HUES48 (cell line): ENCODE results near the gene PRR35.
A peak's percentile ranks its signal among the peaks of the same experiment; 100 is the strongest.

Experiments used
- H3K27ac ChIP-seq: one replicate; pipeline ENCODE4 v1.7.0; 2013; ENCODE audit warnings: low read depth, low read length, inconsistent platforms
- H3K27me3 ChIP-seq: 2 replicates; pipeline ENCODE4 v1.6.1; 2013; ENCODE audit warnings: mild to moderate bottlenecking, low read length; ENCODE audit not compliant: control insufficient read depth, insufficient read depth
- H3K36me3 ChIP-seq: 2 replicates; pipeline ENCODE4 v1.6.1; 2013; ENCODE audit warnings: low read length; ENCODE audit not compliant: control insufficient read depth, insufficient read depth
- H3K4me1 ChIP-seq: 2 replicates; pipeline ENCODE4 v1.6.1; 2013; ENCODE audit warnings: mild to moderate bottlenecking, low read length; ENCODE audit not compliant: control insufficient read depth, insufficient read depth
- H3K4me3 ChIP-seq: 2 replicates; pipeline ENCODE4 v1.5.1; 2013; ENCODE audit warnings: mild to moderate bottlenecking, low read depth, low read length
- H3K9ac ChIP-seq: 2 replicates; pipeline ENCODE4 v1.6.1; 2013; ENCODE audit warnings: mild to moderate bottlenecking, low read depth, low read length, moderate library complexity
- H3K9me3 ChIP-seq: 2 replicates; pipeline ENCODE4 v1.6.1; 2013; ENCODE audit warnings: low read length; ENCODE audit not compliant: control insufficient read depth, insufficient read depth

PRR35 gene

GRCh38 chr16:559411-560203 lies 587 bp upstream of the PRR35 start:
- Histone ChIP-seq H3K27ac (no peak overlapping the region), H3K27me3 (peaks cover 42% of the 10 kb centered on the region), H3K36me3 (no peaks in the 10 kb centered on the region), H3K4me3 (peak overlapping the region; percentile 45; the same call in 1 of the 2 replicates), H3K9me3 (no peaks in the 10 kb centered on the region), H3K9ac (no peak overlapping the region), H3K4me1 (no peaks in the 10 kb centered on the region)

GRCh38 chr16:560701-561412 lies 663 bp downstream of the PRR35 start:
- Histone ChIP-seq H3K27me3 (peaks cover 42% of the 10 kb centered on the region), H3K36me3 (no peaks in the 10 kb centered on the region), H3K4me3 (no peak overlapping the region; the same call in 1 of the 2 replicates), H3K27ac (no peak overlapping the region), H3K9ac (no peak overlapping the region), H3K4me1 (no peaks in the 10 kb centered on the region), H3K9me3 (no peaks in the 10 kb centered on the region)

- Histone ChIP-seq H3K9ac (no peak overlapping the region), H3K27ac (no peak overlapping the region), H3K36me3 (no peaks in the 10 kb centered on the region), H3K4me3 (no peak overlapping the region), H3K9me3 (no peaks in the 10 kb centered on the region), H3K4me1 (peaks cover 3% of the 10 kb centered on the region; the same call in 1 of the 2 replicates), H3K27me3 (peaks cover 42% of the 10 kb centered on the region)
Observed at GRCh38 chr16:561413-561794, 1.2 kb downstream of the PRR35 start.

- Histone ChIP-seq H3K9me3 (no peaks in the 10 kb centered on the region), H3K27ac (no peak overlapping the region), H3K36me3 (no peaks in the 10 kb centered on the region), H3K4me3 (no peak overlapping the region), H3K4me1 (peaks cover 6% of the 10 kb centered on the region; the same call in 1 of the 2 replicates), H3K9ac (no peak overlapping the region), H3K27me3 (peaks cover 42% of the 10 kb centered on the region)
Observed at GRCh38 chr16:561957-562938, 2.1 kb downstream of the PRR35 start.

- Histone ChIP-seq H3K4me3 (no peak overlapping the region), H3K9ac (no peak overlapping the region), H3K4me1 (peaks cover 6% of the 10 kb centered on the region; the same call in 1 of the 2 replicates), H3K36me3 (no peaks in the 10 kb centered on the region), H3K27me3 (peaks cover 42% of the 10 kb centered on the region), H3K9me3 (no peaks in the 10 kb centered on the region), H3K27ac (no peak overlapping the region)
Observed at GRCh38 chr16:563072-563644, 3.0 kb downstream of the PRR35 start.

- peaks cover 26% of the 10 kb centered on the region for H3K27me3 ChIP-seq
- H3K27ac ChIP-seq = no peak overlapping the region
- no peak overlapping the region for H3K9ac ChIP-seq
- peaks cover 11% of the 10 kb centered on the region for H3K4me1 ChIP-seq
- no peaks in the 10 kb centered on the region for H3K9me3 ChIP-seq
- H3K36me3 ChIP-seq = no peaks in the 10 kb centered on the region
- H3K4me3 ChIP-seq = no peak overlapping the region
Observed at GRCh38 chr16:564690-565418, 4.7 kb downstream of the PRR35 start.

GRCh38 chr16:565419-566330 lies 5.5 kb downstream of the PRR35 start:
- no peak overlapping the region for H3K4me3 ChIP-seq
- no peak overlapping the region for H3K27ac ChIP-seq
- no peaks in the 10 kb centered on the region for H3K9me3 ChIP-seq
- peaks cover 11% of the 10 kb centered on the region for H3K4me1 ChIP-seq
- H3K9ac ChIP-seq = no peak overlapping the region
- no peaks in the 10 kb centered on the region for H3K36me3 ChIP-seq
- H3K27me3 ChIP-seq = peaks cover 20% of the 10 kb centered on the region

- Histone ChIP-seq H3K27ac (no peak within 1 kb of the TSS), H3K9me3 (no peaks in the 10 kb centered on the region), H3K4me1 (peaks cover 11% of the 10 kb centered on the region), H3K4me3 (no peak within 1 kb of the TSS), H3K27me3 (peaks cover 9% of the 10 kb centered on the region), H3K36me3 (no peaks in the 10 kb centered on the region), H3K9ac (no peak within 1 kb of the TSS)
Observed at GRCh38 chr16:566475-567372, 6.5 kb downstream of the PRR35 start, which contains the start of gene NHLRC4. NHLRC4 (plus strand) TSS chr16:567005; CDS start chr16:568048, 1,043 bp downstream.
